Central memory CD8-positive, alpha-beta T cell (primary cell): ENCODE measurements around the gene PLEKHA1.

Source experiments
- ATAC-seq: fragments of 150-1000 bp; cut with Tn5 transposase; replicated peaks from 2 replicates; pipeline ENCODE4 v1.10.0; 2022; ENCODE audit warnings: mild to moderate bottlenecking, moderate FRiP score, moderate number of reproducible peaks; ENCODE audit not compliant: poor library complexity, severe bottlenecking; ENCODE audit errors: extremely low read depth
- DNase-seq, 2 donors: peaks; one replicate each; pipeline ENCODE4 v3.0.0; 2021; ENCODE audit warnings: low spot score in 2 of 2
- H3K27ac Mint-ChIP-seq: one replicate; pipeline ENCODE4 v1.8.0; 2022; ENCODE audit warnings: low read depth, mild to moderate bottlenecking, moderate library complexity, mixed read lengths
- H3K27me3 Mint-ChIP-seq: one replicate; pipeline ENCODE4 v1.8.0; 2022; ENCODE audit warnings: mixed read lengths
- H3K36me3 Mint-ChIP-seq: one replicate; pipeline ENCODE4 v1.8.0; 2022; ENCODE audit warnings: mild to moderate bottlenecking, moderate library complexity, mixed read lengths; ENCODE audit not compliant: insufficient read depth
- H3K4me1 Mint-ChIP-seq: one replicate; pipeline ENCODE4 v1.8.0; 2022; ENCODE audit warnings: mixed read lengths
- H3K4me3 Mint-ChIP-seq: one replicate; pipeline ENCODE4 v1.8.0; 2022; ENCODE audit warnings: mild to moderate bottlenecking, moderate library complexity, mixed read lengths
- H3K9me3 Mint-ChIP-seq: one replicate; pipeline ENCODE4 v1.8.0; 2022; ENCODE audit warnings: mixed read lengths

The PLEKHA1 gene

GRCh38 chr10:122374237-122374858, at the start of gene PLEKHA1:
Gene PLEKHA1 (plus strand): TSS chr10:122374708. CDS start chr10:122393201, 18,493 bp downstream.
- H3K9me3 Mint-ChIP-seq: no peaks in the 10 kb centered on the region
- peak within 1 kb of the TSS; percentile 93 for H3K4me3 Mint-ChIP-seq
- peaks cover 11% of the 10 kb centered on the region for H3K36me3 Mint-ChIP-seq
- ATAC-seq (peak; percentile 90), DNase-seq (peak; percentile 81 to 87)
- peaks cover 32% of the 10 kb centered on the region for H3K4me1 Mint-ChIP-seq
- peaks cover 11% of the 10 kb centered on the region for H3K27me3 Mint-ChIP-seq
- H3K27ac Mint-ChIP-seq: peak within 1 kb of the TSS; percentile 94

DNA sequence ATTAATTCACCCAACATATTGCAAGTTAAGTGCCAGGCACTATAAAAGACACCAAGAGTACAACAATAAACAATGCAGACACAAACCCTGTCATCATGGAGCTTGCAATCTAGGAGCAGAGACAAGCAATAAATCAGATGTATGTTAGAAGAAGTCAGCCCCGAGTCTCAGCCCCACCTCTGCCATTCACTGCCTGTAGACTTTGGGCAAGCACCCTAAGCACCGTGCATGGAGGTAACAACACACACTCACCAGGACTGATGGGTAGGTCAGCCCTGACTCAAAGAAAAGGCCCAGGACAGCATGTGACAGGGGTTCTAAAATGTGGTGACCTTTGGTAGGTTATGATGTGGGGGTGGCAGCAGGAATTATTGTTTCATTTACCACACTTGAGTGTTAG, 49.3 kb upstream of the PLEKHA1 start:
- H3K9me3 Mint-ChIP-seq: peaks cover 6% of the 10 kb centered on the region
- no peak overlapping the region for H3K27ac Mint-ChIP-seq
- H3K4me1 Mint-ChIP-seq: no peaks in the 10 kb centered on the region
- no peak for DNase-seq
- no peak for ATAC-seq
- H3K4me3 Mint-ChIP-seq: no peak overlapping the region
- H3K27me3 Mint-ChIP-seq: peaks cover 74% of the 10 kb centered on the region
- no peaks in the 10 kb centered on the region for H3K36me3 Mint-ChIP-seq

GRCh38 chr10:122326385-122326784, 48.1 kb upstream of the PLEKHA1 start:
- no peaks in the 10 kb centered on the region for H3K9me3 Mint-ChIP-seq
- H3K36me3 Mint-ChIP-seq: no peaks in the 10 kb centered on the region
- ATAC-seq (no peak), DNase-seq (no peak)
- no peak overlapping the region for H3K4me3 Mint-ChIP-seq
- peaks cover 80% of the 10 kb centered on the region for H3K27me3 Mint-ChIP-seq
- no peaks in the 10 kb centered on the region for H3K4me1 Mint-ChIP-seq
- H3K27ac Mint-ChIP-seq: no peak overlapping the region

DNA sequence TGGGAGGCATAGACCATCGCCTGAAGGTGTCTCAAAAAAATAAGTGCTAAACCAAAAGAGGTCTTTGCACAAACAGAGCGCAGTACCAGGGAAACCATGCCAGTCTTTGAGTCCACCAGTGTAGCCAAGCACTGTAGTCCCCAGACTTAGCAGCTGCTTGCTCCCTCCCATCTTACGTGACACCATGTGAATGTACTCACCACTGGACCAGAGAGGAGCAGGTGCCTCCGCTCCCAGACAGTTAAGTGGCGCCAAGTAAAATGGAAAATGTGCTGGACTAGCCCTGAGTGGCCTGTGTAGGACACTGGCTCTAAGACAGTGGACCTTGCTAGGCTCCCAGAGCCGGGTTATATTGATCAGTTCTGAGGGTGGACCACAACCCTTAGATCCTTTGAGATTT, 47.7 kb upstream of the PLEKHA1 start:
- no peak overlapping the region for H3K4me3 Mint-ChIP-seq
- peaks cover 80% of the 10 kb centered on the region for H3K27me3 Mint-ChIP-seq
- no peak overlapping the region for H3K27ac Mint-ChIP-seq
- no peaks in the 10 kb centered on the region for H3K36me3 Mint-ChIP-seq
- ATAC-seq (no peak), DNase-seq (no peak)
- H3K4me1 Mint-ChIP-seq: no peaks in the 10 kb centered on the region
- no peaks in the 10 kb centered on the region for H3K9me3 Mint-ChIP-seq

DNA sequence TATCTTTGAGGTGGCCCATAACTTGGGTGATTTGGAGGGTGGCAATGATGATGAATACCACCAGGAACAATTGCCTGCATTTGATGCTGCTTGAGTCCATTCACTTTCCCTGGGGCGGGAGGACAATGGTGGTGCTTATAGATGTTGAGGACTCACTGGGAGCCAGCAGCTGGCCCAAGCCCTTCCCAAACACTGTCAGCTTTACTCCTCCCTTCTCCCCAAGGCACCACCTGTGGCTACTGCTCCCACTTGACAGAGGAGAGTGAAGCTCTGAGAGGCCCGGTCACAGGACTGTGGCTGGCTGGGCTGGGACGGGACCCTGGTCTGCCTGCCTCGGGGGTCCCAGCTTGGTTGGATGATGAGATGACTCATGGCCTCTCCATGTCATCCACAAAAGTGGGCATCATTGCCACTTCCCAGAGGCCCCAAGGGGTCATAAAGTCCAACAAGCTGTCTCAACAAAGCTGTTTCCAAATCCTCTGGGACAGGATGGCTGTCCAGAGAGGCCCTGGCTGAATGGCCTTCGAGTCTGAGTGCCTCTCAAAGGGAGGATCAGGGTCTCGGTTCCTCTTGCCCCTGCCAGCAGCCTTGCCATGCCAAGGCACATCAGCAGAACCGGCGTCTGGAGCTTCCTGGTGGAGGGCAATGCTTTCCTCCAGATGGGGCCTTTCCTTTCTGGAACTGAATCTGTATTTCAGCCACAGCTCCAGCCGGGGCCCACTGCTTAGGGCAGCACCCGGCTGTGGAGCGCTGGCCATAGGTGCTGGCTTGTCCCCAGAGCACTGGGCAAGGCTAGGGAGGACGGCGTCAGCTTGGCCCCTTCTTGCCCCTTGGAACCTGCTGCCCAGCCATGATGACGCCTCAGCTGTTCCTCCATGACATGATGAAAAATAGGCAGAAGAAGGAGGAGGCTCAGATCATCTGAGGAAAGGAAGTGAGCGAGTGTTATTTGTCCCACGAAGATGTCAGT, 47.0 kb upstream of the PLEKHA1 start:
- peaks cover 80% of the 10 kb centered on the region for H3K27me3 Mint-ChIP-seq
- no peak for DNase-seq
- H3K9me3 Mint-ChIP-seq: no peaks in the 10 kb centered on the region
- H3K4me1 Mint-ChIP-seq: no peaks in the 10 kb centered on the region
- H3K27ac Mint-ChIP-seq: no peak overlapping the region
- no peak overlapping the region for H3K4me3 Mint-ChIP-seq
- no peak for ATAC-seq
- no peaks in the 10 kb centered on the region for H3K36me3 Mint-ChIP-seq

DNA sequence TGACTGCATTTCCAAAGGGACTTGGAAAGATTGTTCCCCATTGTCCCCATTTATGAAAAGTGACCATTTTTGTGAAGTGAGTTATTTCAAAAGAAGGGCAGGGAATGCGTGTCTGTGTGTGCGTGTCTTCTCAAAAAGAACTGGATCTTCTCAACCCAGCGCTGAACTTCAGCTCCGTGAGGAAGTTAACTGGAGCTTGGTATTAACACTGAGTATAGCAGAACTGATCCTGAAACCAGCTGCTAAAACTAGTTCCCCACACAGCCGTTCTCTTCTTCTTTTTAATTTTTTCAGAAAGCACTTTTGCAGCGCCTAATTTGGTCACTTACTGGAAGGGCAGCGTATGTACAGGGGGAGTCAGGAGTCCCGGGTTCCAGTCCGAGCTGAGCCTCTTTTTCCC, 45.8 kb upstream of the PLEKHA1 start:
- DNase-seq (no peak), ATAC-seq (no peak)
- no peak overlapping the region for H3K4me3 Mint-ChIP-seq
- peaks cover 69% of the 10 kb centered on the region for H3K27me3 Mint-ChIP-seq
- H3K36me3 Mint-ChIP-seq: no peaks in the 10 kb centered on the region
- H3K9me3 Mint-ChIP-seq: no peaks in the 10 kb centered on the region
- no peak overlapping the region for H3K27ac Mint-ChIP-seq
- no peaks in the 10 kb centered on the region for H3K4me1 Mint-ChIP-seq

DNA sequence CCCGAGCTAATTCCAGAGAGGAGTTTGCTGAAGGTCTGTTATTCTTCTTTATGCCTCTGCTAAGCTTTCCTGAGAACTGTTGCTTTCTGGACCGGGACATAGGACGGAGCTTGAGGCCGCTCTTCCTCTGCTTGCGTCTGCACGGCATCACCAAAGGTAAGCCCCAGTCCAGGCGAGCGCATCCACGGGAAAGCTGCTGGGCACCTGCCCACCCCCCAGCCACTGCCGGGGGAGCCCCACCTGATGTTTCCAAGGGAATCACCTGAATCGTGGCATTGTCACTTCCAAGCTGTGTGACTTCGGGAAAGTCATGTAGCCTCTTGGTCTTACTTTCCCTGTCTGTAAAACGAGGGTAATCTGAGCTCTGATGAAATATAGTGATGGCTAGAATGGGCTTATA, 45.1 kb upstream of the PLEKHA1 start:
- ATAC-seq (no peak), DNase-seq (no peak)
- H3K27ac Mint-ChIP-seq: no peak overlapping the region
- H3K36me3 Mint-ChIP-seq: no peaks in the 10 kb centered on the region
- H3K4me1 Mint-ChIP-seq: no peaks in the 10 kb centered on the region
- H3K4me3 Mint-ChIP-seq: no peak overlapping the region
- no peaks in the 10 kb centered on the region for H3K9me3 Mint-ChIP-seq
- peaks cover 62% of the 10 kb centered on the region for H3K27me3 Mint-ChIP-seq

DNA sequence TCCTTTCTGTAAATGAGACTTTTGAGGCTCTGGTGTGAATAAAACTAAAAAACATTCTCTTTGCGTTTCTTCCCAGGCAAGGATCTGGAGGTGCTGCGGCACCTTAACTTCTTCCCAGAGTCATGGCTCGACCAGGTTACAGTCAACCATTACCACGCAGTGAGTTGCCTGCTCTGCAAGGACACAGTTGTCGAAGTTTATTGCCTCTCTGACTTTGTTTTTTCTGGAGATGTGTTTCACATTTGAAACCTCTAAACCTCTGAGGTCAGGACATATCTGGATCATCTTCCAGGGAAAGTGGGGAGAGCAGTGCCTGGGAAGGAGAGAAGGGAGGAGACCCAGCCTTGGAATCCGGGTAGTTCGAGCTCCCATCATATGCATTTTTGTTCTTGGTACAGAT, 43.4 kb upstream of the PLEKHA1 start:
- DNase-seq (no peak), ATAC-seq (no peak)
- Mint-ChIP-seq H3K4me1 (no peaks in the 10 kb centered on the region), H3K27ac (no peak overlapping the region), H3K36me3 (no peaks in the 10 kb centered on the region), H3K4me3 (no peak overlapping the region), H3K9me3 (no peaks in the 10 kb centered on the region), H3K27me3 (peaks cover 55% of the 10 kb centered on the region)

DNA sequence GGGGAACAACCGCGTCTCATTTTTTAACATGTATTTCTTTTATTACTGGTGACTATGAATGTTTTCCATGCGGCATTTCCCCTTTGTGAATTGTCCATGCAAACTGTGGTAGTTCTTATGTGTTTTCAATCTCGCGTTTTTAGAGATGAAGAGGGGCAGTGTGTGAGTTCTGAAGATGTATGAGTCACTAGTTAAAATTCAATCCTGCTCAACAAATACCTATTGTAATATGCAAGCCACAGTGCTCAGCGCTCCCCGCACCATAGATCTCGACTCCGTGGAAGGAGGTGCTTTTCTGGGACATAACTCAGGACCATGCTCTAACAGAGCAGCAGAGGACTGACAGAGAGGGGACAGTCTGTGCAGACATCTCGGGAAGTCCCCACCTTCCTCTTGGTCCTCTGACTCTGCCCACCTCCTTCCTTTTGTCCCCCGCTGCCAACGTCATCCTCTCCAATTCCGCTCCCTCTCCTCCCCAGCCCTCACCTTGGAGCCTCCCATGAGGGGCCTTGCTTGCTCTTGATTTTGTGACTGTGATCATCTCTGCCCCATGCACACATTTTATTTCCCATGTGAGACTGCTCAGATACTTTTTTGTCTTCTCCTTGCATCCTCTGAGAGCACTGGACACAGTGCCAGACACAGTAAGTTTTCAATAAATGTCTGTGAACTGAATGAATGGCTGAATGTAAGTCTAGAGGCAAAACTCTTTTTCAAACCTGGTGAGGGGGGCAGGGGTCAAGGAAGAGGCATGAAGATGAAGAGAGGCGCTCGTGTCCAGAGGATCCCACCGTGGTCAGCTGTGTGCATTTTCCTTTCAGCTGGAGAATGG, 42.7 kb upstream of the PLEKHA1 start:
- Mint-ChIP-seq H3K4me3 (no peak overlapping the region), H3K27ac (no peak overlapping the region), H3K9me3 (no peaks in the 10 kb centered on the region), H3K4me1 (no peaks in the 10 kb centered on the region), H3K36me3 (no peaks in the 10 kb centered on the region), H3K27me3 (peaks cover 54% of the 10 kb centered on the region)
- ATAC-seq: no peak
- DNase-seq: no peak

GRCh38 chr10:122333037-122333436, 41.5 kb upstream of the PLEKHA1 start:
- Mint-ChIP-seq H3K27me3 (peaks cover 61% of the 10 kb centered on the region), H3K36me3 (no peaks in the 10 kb centered on the region), H3K4me3 (no peak overlapping the region), H3K4me1 (no peaks in the 10 kb centered on the region), H3K27ac (no peak overlapping the region), H3K9me3 (no peaks in the 10 kb centered on the region)
- no peak for DNase-seq
- no peak for ATAC-seq

DNA sequence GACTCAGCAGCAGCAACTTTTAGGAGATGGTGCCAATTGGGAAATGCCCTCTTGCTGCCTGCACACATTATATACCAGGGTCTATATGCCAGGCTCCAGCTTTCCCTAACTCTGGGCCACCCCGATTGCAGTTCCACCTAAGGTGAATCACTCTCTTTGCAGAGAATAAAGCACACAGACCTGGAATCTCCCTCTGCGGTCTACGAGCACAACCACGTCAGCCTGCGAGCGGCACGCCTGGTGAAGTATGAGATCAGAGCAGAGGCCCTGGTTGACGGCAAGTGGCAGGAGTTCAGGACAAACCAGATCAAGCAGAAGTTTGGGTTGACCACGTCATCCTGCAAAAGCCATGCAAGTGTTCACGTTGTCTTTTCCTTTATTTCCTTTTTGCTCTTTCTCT, 38.2 kb upstream of the PLEKHA1 start:
- no peaks in the 10 kb centered on the region for H3K36me3 Mint-ChIP-seq
- ATAC-seq (no peak), DNase-seq (no peak)
- H3K4me1 Mint-ChIP-seq: no peaks in the 10 kb centered on the region
- H3K4me3 Mint-ChIP-seq: no peak overlapping the region
- no peak overlapping the region for H3K27ac Mint-ChIP-seq
- H3K9me3 Mint-ChIP-seq: no peaks in the 10 kb centered on the region
- peaks cover 50% of the 10 kb centered on the region for H3K27me3 Mint-ChIP-seq

DNA sequence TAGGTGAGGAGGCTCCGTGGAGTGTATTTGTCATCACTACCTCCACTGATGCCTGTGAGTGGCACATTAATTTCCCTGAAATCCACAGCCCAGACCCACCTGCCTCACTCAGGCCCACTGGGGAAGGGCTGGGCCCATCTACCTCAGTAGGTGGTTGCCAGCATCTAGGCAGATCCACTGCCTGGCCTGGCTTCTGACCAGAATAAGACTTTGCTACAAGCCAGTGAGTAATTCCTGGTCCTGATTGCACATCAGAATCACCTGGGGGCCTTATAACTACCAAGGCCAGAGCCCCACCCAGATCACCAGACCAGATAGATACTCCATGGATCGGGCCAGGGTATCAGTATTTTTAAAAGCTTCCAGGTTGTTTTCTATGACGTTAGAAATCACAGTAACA, 37.5 kb upstream of the PLEKHA1 start:
- no peak for ATAC-seq
- no peaks in the 10 kb centered on the region for H3K4me1 Mint-ChIP-seq
- no peak overlapping the region for H3K27ac Mint-ChIP-seq
- H3K4me3 Mint-ChIP-seq: no peak overlapping the region
- H3K27me3 Mint-ChIP-seq: peaks cover 43% of the 10 kb centered on the region
- H3K9me3 Mint-ChIP-seq: no peaks in the 10 kb centered on the region
- DNase-seq: no peak
- no peaks in the 10 kb centered on the region for H3K36me3 Mint-ChIP-seq
